SK-MEL-5 (cell line): ENCODE measurements around the gene SOX5. TPM values are rescaled to one million over a fixed set of nuclear protein-coding genes. Genes with fewer than 3 reads are reported as not detected.

ENCODE experiments used
- DNase-seq: peaks from one replicate; pipeline ENCODE4 v3.0.0-alpha.2; 2016; ENCODE audit warnings: low read depth, low spot score
- in situ Hi-C: cut with HindIII; loops from 2 replicates; pipeline ENCODE4 v1.10.0; 2016; ENCODE audit warnings: low sequenced_read_pairs, high pct_unique_total_duplicates, low pct_unique_long_range_greater_than_20kb
- polyA plus RNA-seq, 2 experiments: library from polyadenylated mRNA; depleted of rRNA; stranded (reverse); fragments of >200 nt; gene quantifications; 2 replicates each; pipeline ENCODE4 v1.2.3, GENCODE V29; 2015
- total RNA-seq: library from RNA; depleted of rRNA; stranded (reverse); fragments of >200 nt; shearing (Covaris generic); gene quantifications from 2 replicates; pipeline ENCODE4 v1.2.3, GENCODE V29; 2014; rRNA removed

The SOX5 gene
- 10.4 and 12.2 TPM in 2 replicates for total RNA-seq
- 7.7 and 8.7 TPM in 2 replicates for polyA plus RNA-seq (2015; cell fraction: cytosol; rRNA removed)
- polyA plus RNA-seq (2015; cell fraction: nucleus; rRNA removed), result 12.3 and 16.9 TPM in 2 replicates

- DNase-seq, result peak; percentile 94
- in situ Hi-C loops, result no loop called here
Observed at GRCh38 chr12:23949348-23950209, at the start of gene SOX5. Gene SOX5 (minus strand): TSS chr12:23949670. CDS start chr12:23949601, 69 bp downstream.

- DNase-seq, result no peak
- in situ Hi-C loops, result no loop called here
Observed at GRCh38 chr12:23987046-23987445, 37.6 kb upstream of the SOX5 start.

DNA sequence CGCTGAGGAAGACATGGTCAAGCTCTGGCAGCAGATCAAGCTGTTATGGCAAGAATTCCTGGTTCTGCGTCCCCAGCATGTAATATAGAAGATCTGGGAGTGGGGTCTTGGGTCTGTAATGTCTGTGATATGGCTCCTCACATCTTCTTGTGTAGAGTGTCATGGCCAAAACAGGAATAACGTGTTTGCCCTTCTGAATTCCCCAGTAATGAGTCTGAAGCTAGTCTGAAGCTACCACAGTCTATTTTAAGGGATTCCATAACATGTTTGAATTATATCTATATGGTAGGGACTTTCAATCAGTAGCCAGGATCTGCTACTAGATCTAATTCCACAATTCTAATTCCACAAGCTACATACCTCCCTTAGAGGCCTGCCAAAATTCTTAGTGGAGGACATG is 31.4 kb upstream of the SOX5 start:
- in situ Hi-C loops, result no loop called here
- no peak for DNase-seq

GRCh38 chr12:23964812-23965211 is 15.3 kb upstream of the SOX5 start:
- in situ Hi-C loops, result no loop called here

GRCh38 chr12:23959826-23960225 is 10.4 kb upstream of the SOX5 start:
- no peak for DNase-seq
- in situ Hi-C loops, result no loop called here

More at GRCh38 chr12:23964812-23965211, 15.3 kb upstream of the SOX5 start:
- DNase-seq, result no peak

GRCh38 chr12:23954332-23954731 is 4.9 kb upstream of the SOX5 start:
- in situ Hi-C loops, result no loop called here
- no peak for DNase-seq

DNA sequence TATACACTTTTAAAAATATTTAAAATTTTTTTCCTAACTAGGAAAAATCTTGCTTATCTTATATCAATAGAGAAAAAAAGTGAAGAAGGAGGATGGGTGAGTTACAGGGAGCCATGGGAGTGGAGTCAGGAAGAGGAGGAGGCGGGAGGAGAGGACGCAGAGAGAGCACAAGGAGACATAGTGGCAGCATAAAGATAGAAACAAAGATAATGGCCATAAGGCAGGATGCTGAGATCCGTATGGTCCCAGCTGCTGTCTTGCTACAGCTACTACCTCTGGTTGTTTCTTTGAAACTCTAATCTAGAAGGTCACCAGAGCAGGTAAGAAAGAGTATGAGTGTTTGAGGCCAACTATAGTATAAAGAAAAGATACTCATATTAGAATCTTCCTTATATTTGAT is 2.6 kb upstream of the SOX5 start:
- DNase-seq, result no peak
- in situ Hi-C loops, result no loop called here

- DNase-seq, result peak; percentile 73
- in situ Hi-C loops, result no loop called here
Observed at GRCh38 chr12:23950775-23951451, 1.4 kb upstream of the SOX5 start.

DNA sequence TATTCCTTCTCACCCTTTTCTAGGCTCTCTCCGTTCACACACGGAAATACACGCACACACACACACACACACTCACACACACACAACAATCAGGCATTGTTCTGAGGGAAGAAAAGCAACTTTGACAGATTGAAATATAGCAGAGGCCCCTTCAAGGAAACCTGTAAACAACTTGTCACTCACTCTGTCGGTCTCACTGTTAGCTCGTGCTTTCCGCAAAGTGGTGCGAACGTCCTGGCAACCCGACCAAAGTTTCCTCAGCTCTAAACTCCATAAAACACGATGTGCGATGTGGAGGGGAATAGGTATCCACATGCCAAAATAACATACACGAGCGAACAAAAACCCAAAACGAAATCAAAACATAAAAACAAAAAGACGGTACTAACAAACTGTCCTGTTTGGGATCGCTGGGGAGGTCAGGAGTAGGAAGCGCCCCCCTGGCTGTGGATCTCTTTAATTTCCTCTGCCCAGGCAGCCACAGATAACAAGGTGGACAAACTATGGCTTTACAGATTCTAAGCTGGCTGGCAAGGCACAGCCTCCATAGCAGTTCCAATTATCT is 822 bp upstream of the SOX5 start:
- in situ Hi-C loops, result no loop called here
- peak; percentile 71 for DNase-seq

DNA sequence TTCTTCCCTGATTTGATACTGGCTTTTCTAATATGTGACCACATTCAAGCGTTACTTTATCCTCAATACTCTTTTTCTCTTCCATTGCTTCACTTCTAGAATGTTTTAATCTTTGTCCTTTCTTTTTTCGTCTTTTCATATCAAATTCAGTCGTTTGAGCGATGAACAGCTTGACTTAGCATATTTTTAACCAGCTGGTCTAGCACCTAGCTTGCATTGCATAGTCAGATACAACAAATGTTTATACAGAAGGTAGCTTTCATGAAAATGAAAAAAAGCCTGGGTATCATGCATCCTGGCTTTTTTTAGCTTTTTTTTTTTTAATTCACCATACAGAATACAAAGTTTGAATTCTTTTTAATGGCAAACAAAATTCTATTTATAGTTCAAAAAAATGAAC is 1.2 kb downstream of the SOX5 start:
- in situ Hi-C loops, result no loop called here
- DNase-seq, result no peak

GRCh38 chr12:23947395-23947794 is 2.1 kb downstream of the SOX5 start:
- in situ Hi-C loops, result no loop called here
- no peak for DNase-seq

DNA sequence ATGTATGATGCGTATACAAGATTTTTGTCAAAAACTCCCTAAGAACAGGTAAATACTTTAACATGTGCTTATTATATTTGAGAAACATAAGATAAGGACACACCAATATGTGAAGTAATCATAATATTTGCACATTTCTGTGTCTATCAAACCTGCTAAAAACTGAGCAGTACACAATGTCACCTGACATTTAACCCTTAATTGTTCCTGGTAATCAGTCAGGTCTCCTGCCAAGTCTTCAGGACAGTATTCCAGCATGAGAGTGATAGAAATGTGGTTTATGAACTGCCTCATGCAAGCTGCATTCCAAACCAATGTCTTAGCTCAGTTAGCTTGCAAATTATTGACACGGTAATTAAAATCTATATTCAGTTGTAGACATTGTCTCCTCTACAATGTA is 4.2 kb downstream of the SOX5 start:
- DNase-seq, result no peak
- in situ Hi-C loops, result no loop called here

GRCh38 chr12:23944067-23944466 is 5.4 kb downstream of the SOX5 start:
- peak; percentile 45 for DNase-seq
- in situ Hi-C loops, result no loop called here

DNA sequence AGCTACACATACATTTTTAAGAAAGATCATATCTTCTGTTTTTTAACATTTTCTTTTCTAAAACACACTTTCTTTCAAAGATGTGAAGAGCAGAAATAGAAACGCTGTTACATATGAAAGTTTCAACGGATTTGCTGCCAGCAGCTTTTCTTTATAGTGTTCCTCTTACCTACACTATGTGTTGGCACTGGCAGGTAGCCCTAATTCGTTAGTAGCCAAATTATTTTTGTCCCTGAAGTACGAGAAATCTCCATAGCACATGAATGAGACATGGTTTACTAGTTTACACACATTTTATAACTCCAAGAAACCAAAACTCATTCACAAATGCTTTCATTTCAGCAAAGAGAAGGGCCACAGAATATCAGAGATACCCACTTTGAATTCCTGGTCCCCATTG is 6.6 kb downstream of the SOX5 start:
- in situ Hi-C loops, result no loop called here
- no peak for DNase-seq

DNA sequence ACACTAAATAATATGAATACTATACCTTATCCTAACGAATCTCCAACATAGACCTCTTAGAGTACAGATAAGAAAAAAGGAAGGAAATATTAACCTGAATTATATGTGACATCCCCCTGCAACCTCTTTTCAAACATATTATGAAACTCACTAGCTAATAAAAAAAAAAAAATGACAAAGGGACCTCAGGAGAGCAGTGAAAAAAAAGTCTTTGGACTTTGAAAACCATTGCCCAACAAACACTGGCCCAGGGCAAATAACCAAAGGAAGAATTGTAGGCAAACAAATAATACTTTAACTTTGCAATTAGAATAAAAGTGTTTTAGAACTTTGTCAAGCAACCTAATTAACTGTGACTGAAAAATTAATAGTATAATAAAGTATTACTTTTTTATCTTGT is 7.7 kb downstream of the SOX5 start:
- in situ Hi-C loops, result no loop called here
- no peak for DNase-seq

GRCh38 chr12:23938422-23938821 is 11.0 kb downstream of the SOX5 start:
- in situ Hi-C loops, result no loop called here
- DNase-seq, result no peak

DNA sequence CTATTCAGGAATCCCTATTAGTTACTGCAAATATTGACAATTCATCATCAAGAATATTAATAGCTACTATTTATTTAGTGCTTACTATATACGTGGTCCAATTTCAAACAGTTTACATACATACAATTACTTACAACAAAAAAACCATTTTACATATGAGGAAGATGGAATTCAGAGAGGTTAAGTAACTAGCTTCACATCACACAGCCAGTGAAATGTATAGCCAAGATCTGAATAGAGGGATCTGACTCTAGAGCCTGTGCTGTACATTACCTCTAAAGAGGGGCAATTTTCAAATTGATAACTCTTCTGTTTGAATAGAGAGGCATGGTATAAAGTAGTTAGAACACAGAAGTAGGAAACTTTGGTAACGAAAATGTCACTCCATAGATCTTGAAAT is 18.3 kb downstream of the SOX5 start:
- in situ Hi-C loops, result no loop called here
- DNase-seq, result no peak

DNA sequence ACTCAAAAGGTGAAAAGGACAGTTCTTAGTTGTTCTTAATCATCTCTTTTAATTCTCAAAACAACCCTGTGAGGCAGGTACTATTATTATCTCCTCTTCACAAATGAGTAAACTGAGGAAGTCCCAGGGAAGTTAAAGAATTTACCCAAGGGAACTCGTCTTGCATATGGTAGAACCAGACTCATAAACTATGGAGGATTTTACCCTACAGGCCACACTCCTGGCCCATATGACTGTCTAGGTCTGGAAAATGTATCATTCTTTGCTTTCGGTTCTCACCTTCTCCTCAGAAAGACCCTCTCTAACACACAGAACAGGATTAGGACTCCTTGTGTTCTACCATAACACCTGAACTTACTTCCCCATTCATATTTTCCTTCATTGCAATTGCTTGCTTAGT is 18.9 kb downstream of the SOX5 start:
- in situ Hi-C loops, result no loop called here
- DNase-seq, result no peak
